DMS114 treated with DMSO at 0.1 percent for 48 hours (cell line): ENCODE data around the gene SEMA4G.

ENCODE experiments used
- DNase-seq: peaks from one replicate; lab custom pipeline; 2025; ENCODE audit not compliant: unreplicated experiment; lab: John Stamatoyannopoulos, UW

The SEMA4G gene

GRCh38 chr10:100969187-100970075, at the start of gene SEMA4G:
TSS of gene SEMA4G (plus strand) at chr10:100969504. CDS start at chr10:100972913, 3,409 bp downstream.
- peak; percentile 33 for DNase-seq

- no peak for DNase-seq
These were observed 45.7 kb upstream of the SEMA4G start for GRCh38 chr10:100923580-100923979.

GRCh38 chr10:100927266-100927665, 42.0 kb upstream of the SEMA4G start:
- DNase-seq: no peak

- no peak for DNase-seq
These were observed 41.3 kb upstream of the SEMA4G start for GRCh38 chr10:100928039-100928438.

GRCh38 chr10:100930368-100930767, 38.9 kb upstream of the SEMA4G start:
- peak; percentile 23 for DNase-seq

- DNase-seq: no peak
These were observed 35.1 kb upstream of the SEMA4G start for GRCh38 chr10:100934084-100934659.

GRCh38 chr10:100939763-100940344, 29.4 kb upstream of the SEMA4G start:
- DNase-seq: no peak

GRCh38 chr10:100942229-100942628, 27.1 kb upstream of the SEMA4G start:
- DNase-seq: no peak

- DNase-seq: no peak
These were observed 25.8 kb upstream of the SEMA4G start for GRCh38 chr10:100943508-100943907.

- no peak for DNase-seq
These were observed 23.6 kb upstream of the SEMA4G start for GRCh38 chr10:100945754-100946153.

GRCh38 chr10:100948916-100949315, 20.4 kb upstream of the SEMA4G start:
- DNase-seq: no peak

GRCh38 chr10:100960251-100960650, 9.1 kb upstream of the SEMA4G start:
- no peak for DNase-seq

GRCh38 chr10:100962351-100963080, 6.8 kb upstream of the SEMA4G start:
- no peak for DNase-seq

GRCh38 chr10:100963826-100964225, 5.5 kb upstream of the SEMA4G start:
- DNase-seq: no peak

GRCh38 chr10:100965820-100966219, 3.5 kb upstream of the SEMA4G start:
- DNase-seq: no peak

GRCh38 chr10:100966887-100967286, 2.4 kb upstream of the SEMA4G start:
- DNase-seq: no peak

- DNase-seq: no peak
These were observed 2.0 kb upstream of the SEMA4G start for GRCh38 chr10:100967332-100967731.

- DNase-seq: no peak
These were observed 1.1 kb upstream of the SEMA4G start for GRCh38 chr10:100968062-100968736.

GRCh38 chr10:100968863-100969186, 479 bp upstream of the SEMA4G start:
- DNase-seq: no peak

- DNase-seq: no peak
These were observed 991 bp downstream of the SEMA4G start for GRCh38 chr10:100970076-100970913.
